ENCODE measurements around the gene PLA2G2C.
A peak's percentile ranks its signal among the peaks of the same experiment; 100 is the strongest.
"Not testable (repeated sequence)": the region's sequence is repeated elsewhere in the genome, so short reads cannot be mapped to it uniquely, and the experiment has no call there.

PLA2G2C gene, protein sequence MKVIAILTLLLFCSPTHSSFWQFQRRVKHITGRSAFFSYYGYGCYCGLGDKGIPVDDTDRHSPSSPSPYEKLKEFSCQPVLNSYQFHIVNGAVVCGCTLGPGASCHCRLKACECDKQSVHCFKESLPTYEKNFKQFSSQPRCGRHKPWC

DNA sequence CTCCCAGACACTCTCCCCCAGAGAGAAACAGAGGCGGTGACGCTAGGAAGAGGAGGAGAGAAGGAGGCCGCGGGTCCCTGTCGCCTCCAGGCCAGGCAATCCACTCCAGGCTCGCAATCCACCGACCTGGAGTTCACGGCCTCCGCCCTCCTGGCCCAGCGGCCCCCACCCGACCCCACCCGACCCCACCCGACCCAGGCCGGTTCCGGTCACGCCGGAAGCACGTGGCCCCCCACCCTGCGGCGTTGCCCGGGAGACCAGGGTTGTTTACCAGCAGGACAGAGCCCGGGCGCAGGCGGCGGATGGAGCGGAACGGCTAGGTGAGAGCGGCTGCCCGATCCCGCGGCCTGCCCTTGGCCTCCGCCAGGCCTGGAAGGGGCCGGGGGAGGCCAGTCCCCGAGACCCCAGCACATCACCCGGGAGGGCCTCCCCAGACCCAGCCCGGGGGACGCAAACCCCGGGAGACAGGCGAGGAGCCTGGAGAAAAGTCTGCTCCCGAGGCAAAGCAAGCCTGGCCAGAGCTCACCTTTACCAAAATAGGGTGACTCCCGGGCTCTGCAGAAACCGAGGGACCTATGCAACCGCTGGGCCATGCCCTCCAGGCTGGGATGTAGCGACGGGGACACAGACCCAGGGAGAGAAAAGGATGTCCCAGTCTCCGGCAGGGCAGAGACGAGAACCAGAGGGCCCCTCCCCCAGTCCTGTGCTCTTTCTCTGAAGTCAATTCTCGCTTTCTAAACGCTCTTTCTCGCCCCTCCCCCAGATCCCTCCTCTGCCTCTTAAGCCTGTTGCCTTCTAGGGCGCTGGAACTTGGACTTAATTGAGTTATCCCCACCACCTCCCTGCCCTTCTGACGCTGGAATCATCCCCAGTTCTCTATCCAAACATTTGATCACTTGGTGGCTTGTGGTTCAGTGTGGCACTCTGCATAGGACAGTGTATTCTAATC, at the start of gene PLA2G2C, which contains the start of gene UBXN10:
TSS of gene PLA2G2C (minus strand) at position 685 of the 949 bp plus-strand sequence. CDS start 9,155 bp downstream, outside the sequence.
TSS of gene UBXN10 (plus strand) at position 263 of the 949 bp plus-strand sequence. CDS start 4,466 bp downstream, outside the sequence.
- peak; percentile 69 to 74 for DNase-seq (ENCODE audit: low read depth in 2 of 2)

- no peak for DNase-seq (ENCODE audit: low read depth in 2 of 2)
These were observed 48.6 kb upstream of the PLA2G2C start for GRCh38 chr1:20234788-20235535.

- no peak for DNase-seq (ENCODE audit: low read depth in 2 of 2)
These were observed 47.5 kb upstream of the PLA2G2C start for GRCh38 chr1:20233866-20234265.

DNA sequence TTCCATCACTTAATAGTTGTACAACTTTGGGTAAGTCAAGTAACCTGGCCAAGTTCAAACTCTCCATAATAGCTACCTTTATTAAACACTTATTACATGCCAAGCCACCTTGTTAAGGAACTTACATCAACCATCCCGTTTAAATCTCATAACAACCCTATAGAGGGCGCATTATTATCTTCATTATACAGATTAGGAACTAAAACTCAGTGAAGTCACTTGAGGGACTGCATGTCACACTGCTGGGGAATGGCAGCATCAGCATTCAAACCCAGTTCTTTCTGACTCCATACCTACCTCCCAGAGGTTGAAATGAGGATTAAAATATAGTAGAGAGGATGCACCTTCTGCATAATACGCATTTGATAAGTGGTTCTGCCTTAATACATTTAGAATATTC, 47.1 kb upstream of the PLA2G2C start:
- DNase-seq (ENCODE audit: low read depth in 2 of 2), result no peak

GRCh38 chr1:20232564-20232963, 46.2 kb upstream of the PLA2G2C start:
- DNase-seq (ENCODE audit: low read depth in 2 of 2), result not testable (repeated sequence)

DNA sequence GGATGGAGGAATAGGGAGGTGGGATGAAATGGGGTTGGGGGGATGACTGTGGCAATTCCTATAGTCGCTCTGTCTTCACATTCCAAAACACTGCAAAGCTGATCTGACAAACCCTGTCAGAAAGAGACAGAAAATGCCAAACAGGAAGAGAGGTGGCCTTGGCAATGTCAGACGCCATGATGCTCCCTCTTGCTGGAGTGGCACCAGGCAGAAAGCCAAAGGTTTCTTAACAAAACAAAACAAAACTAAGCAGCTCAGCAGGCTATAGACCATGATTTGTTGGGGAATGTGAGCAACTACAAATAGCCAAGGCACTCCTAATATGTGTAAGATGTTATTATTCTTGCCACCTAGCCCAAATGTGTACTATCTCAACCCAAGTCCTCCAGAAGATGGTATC, 42.9 kb upstream of the PLA2G2C start:
- no peak for DNase-seq (ENCODE audit: low read depth in 2 of 2)

DNA sequence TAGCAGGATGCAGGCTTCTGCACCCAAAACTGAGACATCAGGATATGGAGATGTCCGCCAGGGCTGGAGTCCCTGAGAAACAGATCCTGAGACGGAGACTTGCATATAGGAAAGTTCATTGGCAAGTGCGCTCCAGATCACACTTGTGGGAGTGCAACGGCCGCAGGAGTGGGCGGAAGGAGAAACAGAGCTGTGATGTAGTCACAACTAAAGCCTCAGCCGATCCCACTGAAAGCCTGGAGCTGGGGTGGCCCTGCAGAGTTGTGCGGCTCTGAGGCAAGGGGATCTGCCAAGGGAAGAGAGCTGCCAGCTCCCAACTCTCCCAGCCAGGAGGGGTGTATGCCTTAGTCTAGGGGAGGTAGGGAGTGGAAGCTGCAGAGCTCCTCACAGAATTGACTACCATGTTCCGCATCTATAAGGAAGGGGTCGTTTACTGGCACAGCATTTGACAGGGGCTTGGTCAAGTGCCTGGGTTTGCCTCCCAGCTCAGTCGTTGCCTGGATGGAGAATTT, 42.1 kb upstream of the PLA2G2C start:
- DNase-seq (ENCODE audit: low read depth in 2 of 2), result no peak

DNA sequence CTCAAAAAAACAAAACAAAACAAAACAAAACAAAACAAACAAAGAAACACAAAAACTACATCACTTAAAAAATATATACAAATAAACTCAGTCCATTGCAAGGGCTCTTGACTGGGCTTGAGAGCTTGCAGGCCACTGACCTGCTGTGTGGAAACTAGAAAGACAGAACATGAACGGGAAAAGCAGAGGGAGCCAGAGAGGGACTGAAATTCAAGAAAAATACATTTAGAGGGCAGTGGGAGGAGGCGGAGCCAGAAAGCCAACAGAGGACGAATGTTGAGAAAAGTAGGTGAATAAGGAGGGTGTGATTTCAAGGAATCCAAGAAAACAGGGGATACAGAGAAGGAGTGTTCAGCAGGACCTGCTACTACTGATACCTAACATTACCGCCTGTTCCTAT, 41.4 kb upstream of the PLA2G2C start:
- DNase-seq (ENCODE audit: low read depth in 2 of 2), result no peak

- DNase-seq (ENCODE audit: low read depth in 2 of 2), result no peak
These were observed 38.2 kb upstream of the PLA2G2C start for GRCh38 chr1:20224546-20224945.

DNA sequence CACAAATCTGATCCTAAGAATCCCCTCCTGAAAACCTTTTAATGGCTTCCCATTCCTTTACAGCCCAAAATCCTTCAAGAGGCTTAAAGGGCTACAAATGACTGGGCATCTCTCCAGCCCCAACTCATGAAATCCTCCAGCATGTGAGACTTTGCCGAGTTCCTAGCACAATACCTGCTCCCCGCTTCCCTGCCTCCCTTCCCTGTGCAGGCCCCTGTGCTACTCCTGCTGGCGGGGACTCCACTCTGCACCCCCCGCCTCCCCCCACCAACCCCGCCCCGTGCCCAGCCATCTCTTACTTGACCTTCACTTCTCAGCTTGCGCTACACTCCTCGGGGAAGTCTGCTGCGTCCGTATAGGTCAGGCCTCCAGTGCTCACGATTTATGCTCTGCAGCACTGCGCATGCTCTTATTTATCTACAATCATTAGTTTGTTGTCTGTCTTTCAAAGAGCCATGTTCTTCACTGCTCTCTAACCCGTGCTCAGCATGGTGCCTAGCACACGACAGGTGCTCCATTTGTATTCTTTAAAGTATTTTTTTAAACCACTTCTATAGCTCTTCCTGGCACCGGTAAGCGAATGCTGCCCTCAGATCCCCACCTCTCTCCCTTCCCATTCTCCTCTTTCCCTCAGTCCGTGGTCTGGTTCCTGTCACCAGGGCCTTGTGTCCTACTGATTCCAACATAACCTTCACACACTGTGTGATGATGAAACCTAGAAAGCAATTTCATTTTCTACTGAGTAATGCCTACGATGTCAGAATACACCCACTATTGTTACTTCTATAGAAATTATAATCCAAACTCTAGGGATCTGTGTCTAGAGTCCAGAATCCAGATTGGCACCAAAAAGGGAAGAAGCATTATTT, 37.5 kb upstream of the PLA2G2C start:
- no peak for DNase-seq (ENCODE audit: low read depth in 2 of 2)

DNA sequence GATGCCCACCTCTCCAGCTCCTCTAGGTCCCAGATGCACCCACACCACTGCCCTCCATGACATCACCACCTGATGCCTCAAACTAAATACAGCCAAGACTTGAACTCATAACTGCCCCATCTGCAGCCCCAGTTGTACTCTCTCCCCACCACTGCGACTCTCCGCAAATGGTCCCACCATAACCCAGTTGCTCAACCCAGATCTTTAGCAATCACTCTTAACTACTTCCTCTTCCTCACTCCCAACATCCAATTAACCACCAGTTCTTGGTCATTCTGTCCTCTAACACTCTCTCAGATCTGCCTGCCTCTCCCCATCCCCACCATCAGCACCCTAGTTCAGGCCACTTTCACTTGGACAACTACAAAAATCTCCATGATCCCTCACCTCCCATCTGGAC, 36.8 kb upstream of the PLA2G2C start:
- DNase-seq (ENCODE audit: low read depth in 2 of 2), result no peak

GRCh38 chr1:20220036-20220435, 33.7 kb upstream of the PLA2G2C start:
- DNase-seq (ENCODE audit: low read depth in 2 of 2), result no peak

GRCh38 chr1:20219053-20219452, 32.7 kb upstream of the PLA2G2C start:
- DNase-seq (ENCODE audit: low read depth in 2 of 2), result not testable (repeated sequence)

DNA sequence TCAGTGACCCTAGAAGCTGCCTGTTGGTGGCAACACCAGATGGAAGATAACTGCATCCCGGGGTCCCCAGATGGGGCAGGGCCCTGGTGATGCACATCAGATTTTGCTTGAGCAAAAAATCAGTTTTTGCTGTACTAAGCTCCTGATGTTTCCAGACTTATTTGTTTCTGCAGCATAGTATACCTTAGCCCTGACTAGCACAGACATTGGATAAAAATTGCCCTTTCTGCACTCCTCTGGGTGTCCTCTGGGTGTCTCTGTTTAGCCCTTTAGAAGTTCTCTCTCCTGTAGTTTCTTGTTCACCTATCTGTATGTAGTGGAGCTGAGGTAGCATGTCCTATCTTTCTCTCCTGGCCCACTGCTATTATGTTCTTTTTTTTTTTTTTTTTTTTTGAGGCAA, 30.3 kb upstream of the PLA2G2C start:
- DNase-seq (ENCODE audit: low read depth in 2 of 2), result no peak

- DNase-seq (ENCODE audit: low read depth in 2 of 2), result no peak
These were observed 29.4 kb upstream of the PLA2G2C start for GRCh38 chr1:20215716-20216115.

- DNase-seq (ENCODE audit: low read depth in 2 of 2), result peak; percentile 34 to 35
These were observed 26.5 kb upstream of the PLA2G2C start for GRCh38 chr1:20212685-20213331.

- DNase-seq (ENCODE audit: low read depth in 2 of 2), result no peak
These were observed 25.9 kb upstream of the PLA2G2C start for GRCh38 chr1:20212085-20212684.

GRCh38 chr1:20211511-20211931, 25.2 kb upstream of the PLA2G2C start:
- no peak for DNase-seq (ENCODE audit: low read depth in 2 of 2)

DNA sequence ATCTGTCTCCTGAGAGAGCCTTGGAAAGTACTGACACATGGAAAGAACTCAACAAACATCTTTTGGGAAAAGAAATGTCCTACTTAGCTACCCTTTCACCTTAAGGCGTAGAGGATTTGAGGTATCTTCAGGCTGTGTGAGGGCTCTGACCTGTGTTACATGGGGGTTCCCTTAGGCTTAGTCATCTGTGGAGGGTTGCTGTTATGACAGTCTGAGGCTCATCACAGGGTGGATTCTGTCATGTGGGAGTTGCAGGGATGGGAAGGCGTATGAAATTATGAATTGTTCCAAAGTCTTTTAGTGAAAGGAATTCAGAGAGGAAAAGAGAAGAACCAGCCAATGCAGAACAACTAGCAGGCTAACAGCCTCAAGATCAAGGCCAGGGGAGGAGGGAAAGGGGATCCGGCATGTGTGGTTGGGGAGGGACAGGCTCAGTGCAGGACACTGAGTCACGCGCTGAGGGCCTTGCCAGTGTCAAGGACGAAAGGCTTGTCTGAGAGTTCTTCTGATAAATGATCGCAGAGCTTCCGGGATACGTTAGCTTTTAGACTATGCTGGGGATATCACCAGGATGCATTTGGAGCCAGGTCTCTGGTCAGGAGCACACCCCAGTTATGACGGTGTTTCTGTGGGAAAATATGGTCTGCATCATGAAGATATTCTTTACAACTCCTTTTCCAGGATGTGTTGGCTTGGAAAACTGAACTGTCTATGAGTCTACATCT, 24.6 kb upstream of the PLA2G2C start:
- no peak for DNase-seq (ENCODE audit: low read depth in 2 of 2)

Data from stimulated activated CD4-positive, alpha-beta T cell treated with anti-CD3 and anti-CD28 coated beads, Interleukin-4, amount 100 ng/mL, for 48 hours (primary cell).